GM12892 (cell line): ENCODE results near the gene CD82.

ENCODE experiments used
- POLR2A ChIP-seq: IDR thresholded peaks from 2 replicates; pipeline ENCODE4 v1.6.1; 2011; ENCODE audit warnings: low read depth, low read length, control low read depth
- POLR2AphosphoS5 ChIP-seq: IDR thresholded peaks from 2 replicates; pipeline ENCODE4 v1.6.1; 2011; ENCODE audit warnings: low read depth, low read length, control low read depth

DNA sequence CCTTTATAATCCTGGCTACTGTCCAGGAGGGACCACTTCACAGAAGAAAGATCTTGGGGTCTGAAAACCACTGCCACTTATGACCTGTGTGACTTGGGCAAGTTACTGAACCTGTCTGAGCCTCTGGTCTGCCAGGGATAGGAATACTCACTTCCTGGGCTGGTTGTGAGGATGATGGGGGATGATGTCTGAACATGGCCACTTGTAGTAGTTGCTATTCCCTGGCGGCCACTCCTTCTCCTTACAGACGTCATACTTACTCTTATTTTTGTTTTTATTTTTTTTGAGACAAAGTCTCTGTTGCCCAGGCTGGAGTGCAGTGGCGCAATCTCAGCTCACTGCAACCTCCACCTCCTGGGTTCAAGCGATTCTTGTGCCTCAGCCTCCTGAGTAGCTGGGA is 26.1 kb downstream of the CD82 start:
- no peak for TF ChIP-seq POLR2A
- no peak for TF ChIP-seq POLR2AphosphoS5
